ENCODE results near the gene SLC12A3.

The SLC12A3 gene

GRCh38 chr16:56964243-56965148 lies 99.5 kb downstream of the SLC12A3 start:
- Histone ChIP-seq H3K79me2 (ENCODE audit: insufficient read depth, low read length) (no peaks in the 10 kb centered on the region), H3K9ac (ENCODE audit: low read depth, low read length) (no peak overlapping the region), H4K20me1 (ENCODE audit: insufficient read depth, low read length) (no peaks in the 10 kb centered on the region), H2AFZ (ENCODE audit: low read depth, low read length) (no peak overlapping the region), H3K27ac (ENCODE audit: low read length) (no peak overlapping the region), H3K9me3 (ENCODE audit: insufficient read depth, low read length, severe bottlenecking) (no peaks in the 10 kb centered on the region), H3K4me2 (ENCODE audit: insufficient read depth, low read length) (no peak overlapping the region), H3K36me3 (ENCODE audit: insufficient read depth, low read length) (no peaks in the 10 kb centered on the region), H3K27me3 (ENCODE audit: insufficient read depth, low read length, poor library complexity) (no peaks in the 10 kb centered on the region), H3K4me1 (ENCODE audit: insufficient read depth, low read length) (no peaks in the 10 kb centered on the region), H3K4me3 (ENCODE audit: low read depth in 1 of 2, low read length in 2 of 2) (no peak overlapping the region)
- TF ChIP-seq CTCF (IDR thresholded peaks at IDR 0.05; ENCODE audit: borderline replicate concordance, extremely low read depth, low read length, poor library complexity, severe bottlenecking) (peak; percentile 93), EZH2 (IDR thresholded peaks at IDR 0.05; ENCODE audit: borderline replicate concordance, low read depth, low read length, severe bottlenecking) (no peak)
- DNase-seq, result peak; percentile 86
- ATAC-seq (ENCODE audit: insufficient read depth, low read depth), result peak; percentile 82
